Measurements from ENCODE around the gene RAC2. TPM values are rescaled to one million over a fixed set of nuclear protein-coding genes. Genes with fewer than 3 reads are reported as not detected.

Gene RAC2
- total and polyA plus RNA-seq, 9 of the 15 experiments (the other 6 are each of a cell fraction or from before 2014, with no cell fraction given): 22.7 to 103 (median 43.3) TPM

DNA sequence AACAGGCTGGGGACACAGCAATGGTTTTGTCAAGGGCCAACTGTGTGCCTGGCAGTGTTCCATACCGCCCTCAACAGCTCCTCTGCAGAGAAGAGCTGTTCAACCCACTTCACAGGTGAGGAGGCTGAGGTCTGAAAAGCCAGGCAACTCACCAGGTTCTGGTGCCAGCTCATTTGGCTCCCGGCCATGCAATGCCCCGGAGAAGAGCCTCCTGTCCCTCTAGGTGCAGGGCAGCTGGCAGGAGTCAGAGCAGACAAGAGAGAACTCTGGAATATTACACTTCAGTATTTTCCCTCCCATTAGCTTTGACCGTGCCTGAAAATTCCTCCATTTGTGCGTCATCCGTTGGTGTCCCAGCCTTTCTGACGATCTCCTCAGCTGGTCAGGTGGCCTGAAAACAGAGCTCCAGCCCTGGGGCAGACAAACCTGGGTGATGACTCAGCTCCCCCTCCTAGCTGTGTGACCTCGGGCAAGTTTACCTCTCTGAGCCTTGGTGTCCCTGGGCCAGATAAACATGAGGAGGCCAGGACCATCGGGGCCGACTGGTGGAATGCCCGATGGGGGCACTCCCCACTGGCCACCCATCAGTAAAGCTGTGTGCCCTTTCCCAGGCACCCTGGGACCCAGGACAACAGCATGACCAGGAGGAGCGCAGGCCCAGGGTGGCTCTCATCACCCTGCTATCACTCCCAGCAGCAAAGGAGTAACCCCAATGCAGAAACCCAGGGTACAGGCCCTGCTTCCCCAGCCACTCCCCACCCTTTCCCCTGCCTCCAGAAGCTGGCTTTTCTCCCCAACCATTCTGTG is 46.4 kb downstream of the RAC2 start (continued):
- TF ChIP-seq, protein P1, sequence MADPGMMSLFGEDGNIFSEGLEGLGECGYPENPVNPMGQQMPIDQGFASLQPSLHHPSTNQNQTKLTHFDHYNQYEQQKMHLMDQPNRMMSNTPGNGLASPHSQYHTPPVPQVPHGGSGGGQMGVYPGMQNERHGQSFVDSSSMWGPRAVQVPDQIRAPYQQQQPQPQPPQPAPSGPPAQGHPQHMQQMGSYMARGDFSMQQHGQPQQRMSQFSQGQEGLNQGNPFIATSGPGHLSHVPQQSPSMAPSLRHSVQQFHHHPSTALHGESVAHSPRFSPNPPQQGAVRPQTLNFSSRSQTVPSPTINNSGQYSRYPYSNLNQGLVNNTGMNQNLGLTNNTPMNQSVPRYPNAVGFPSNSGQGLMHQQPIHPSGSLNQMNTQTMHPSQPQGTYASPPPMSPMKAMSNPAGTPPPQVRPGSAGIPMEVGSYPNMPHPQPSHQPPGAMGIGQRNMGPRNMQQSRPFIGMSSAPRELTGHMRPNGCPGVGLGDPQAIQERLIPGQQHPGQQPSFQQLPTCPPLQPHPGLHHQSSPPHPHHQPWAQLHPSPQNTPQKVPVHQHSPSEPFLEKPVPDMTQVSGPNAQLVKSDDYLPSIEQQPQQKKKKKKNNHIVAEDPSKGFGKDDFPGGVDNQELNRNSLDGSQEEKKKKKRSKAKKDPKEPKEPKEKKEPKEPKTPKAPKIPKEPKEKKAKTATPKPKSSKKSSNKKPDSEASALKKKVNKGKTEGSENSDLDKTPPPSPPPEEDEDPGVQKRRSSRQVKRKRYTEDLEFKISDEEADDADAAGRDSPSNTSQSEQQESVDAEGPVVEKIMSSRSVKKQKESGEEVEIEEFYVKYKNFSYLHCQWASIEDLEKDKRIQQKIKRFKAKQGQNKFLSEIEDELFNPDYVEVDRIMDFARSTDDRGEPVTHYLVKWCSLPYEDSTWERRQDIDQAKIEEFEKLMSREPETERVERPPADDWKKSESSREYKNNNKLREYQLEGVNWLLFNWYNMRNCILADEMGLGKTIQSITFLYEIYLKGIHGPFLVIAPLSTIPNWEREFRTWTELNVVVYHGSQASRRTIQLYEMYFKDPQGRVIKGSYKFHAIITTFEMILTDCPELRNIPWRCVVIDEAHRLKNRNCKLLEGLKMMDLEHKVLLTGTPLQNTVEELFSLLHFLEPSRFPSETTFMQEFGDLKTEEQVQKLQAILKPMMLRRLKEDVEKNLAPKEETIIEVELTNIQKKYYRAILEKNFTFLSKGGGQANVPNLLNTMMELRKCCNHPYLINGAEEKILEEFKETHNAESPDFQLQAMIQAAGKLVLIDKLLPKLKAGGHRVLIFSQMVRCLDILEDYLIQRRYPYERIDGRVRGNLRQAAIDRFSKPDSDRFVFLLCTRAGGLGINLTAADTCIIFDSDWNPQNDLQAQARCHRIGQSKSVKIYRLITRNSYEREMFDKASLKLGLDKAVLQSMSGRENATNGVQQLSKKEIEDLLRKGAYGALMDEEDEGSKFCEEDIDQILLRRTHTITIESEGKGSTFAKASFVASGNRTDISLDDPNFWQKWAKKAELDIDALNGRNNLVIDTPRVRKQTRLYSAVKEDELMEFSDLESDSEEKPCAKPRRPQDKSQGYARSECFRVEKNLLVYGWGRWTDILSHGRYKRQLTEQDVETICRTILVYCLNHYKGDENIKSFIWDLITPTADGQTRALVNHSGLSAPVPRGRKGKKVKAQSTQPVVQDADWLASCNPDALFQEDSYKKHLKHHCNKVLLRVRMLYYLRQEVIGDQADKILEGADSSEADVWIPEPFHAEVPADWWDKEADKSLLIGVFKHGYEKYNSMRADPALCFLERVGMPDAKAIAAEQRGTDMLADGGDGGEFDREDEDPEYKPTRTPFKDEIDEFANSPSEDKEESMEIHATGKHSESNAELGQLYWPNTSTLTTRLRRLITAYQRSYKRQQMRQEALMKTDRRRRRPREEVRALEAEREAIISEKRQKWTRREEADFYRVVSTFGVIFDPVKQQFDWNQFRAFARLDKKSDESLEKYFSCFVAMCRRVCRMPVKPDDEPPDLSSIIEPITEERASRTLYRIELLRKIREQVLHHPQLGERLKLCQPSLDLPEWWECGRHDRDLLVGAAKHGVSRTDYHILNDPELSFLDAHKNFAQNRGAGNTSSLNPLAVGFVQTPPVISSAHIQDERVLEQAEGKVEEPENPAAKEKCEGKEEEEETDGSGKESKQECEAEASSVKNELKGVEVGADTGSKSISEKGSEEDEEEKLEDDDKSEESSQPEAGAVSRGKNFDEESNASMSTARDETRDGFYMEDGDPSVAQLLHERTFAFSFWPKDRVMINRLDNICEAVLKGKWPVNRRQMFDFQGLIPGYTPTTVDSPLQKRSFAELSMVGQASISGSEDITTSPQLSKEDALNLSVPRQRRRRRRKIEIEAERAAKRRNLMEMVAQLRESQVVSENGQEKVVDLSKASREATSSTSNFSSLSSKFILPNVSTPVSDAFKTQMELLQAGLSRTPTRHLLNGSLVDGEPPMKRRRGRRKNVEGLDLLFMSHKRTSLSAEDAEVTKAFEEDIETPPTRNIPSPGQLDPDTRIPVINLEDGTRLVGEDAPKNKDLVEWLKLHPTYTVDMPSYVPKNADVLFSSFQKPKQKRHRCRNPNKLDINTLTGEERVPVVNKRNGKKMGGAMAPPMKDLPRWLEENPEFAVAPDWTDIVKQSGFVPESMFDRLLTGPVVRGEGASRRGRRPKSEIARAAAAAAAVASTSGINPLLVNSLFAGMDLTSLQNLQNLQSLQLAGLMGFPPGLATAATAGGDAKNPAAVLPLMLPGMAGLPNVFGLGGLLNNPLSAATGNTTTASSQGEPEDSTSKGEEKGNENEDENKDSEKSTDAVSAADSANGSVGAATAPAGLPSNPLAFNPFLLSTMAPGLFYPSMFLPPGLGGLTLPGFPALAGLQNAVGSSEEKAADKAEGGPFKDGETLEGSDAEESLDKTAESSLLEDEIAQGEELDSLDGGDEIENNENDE (IDR thresholded peaks at IDR 0.05; ENCODE audit: low read depth, low read length): no peak
- 0 out of 2 replicates have a peak, but pooled peaks have one; percentile 24 for TF ChIP-seq CREM (IDR thresholded peaks at IDR 0.05; ENCODE audit: low read depth)

Data from K562 (cell line).